ENCODE measurements around the gene NRG3. TPM values are rescaled to one million over a fixed set of nuclear protein-coding genes. Genes with fewer than 3 reads are reported as not detected.

Gene NRG3
- total and polyA plus RNA-seq, 2 of the 4 experiments (the other 2 are of a cell fraction), result not detected

- Histone ChIP-seq H4K5ac (ENCODE audit: low read depth, low read length) (no peak overlapping the region), H3K9ac (ENCODE audit: low read depth, low read length) (no peak overlapping the region), H4K8ac (ENCODE audit: low read depth in 2 of 2, low read length in 2 of 2) (no peak overlapping the region), H3K4ac (ENCODE audit: low read depth, low read length) (no peak overlapping the region), H3K36me3 (ENCODE audit: control insufficient read depth, insufficient read depth, low read length) (no peaks in the 10 kb centered on the region), H2BK120ac (ENCODE audit: low read depth, low read length) (no peak overlapping the region), H2BK5ac (ENCODE audit: low read depth, low read length, poor library complexity, severe bottlenecking) (no peak overlapping the region), H2BK20ac (ENCODE audit: low read depth, low read length) (no peak overlapping the region), H3K9me3 (ENCODE audit: control insufficient read depth, insufficient read depth, low read length) (no peaks in the 10 kb centered on the region), H4K20me1 (ENCODE audit: insufficient read depth, low read length) (no peaks in the 10 kb centered on the region), H3K4me3 (ENCODE audit: insufficient read depth, low read depth, low read length) (no peak overlapping the region), H2AK9ac (replicated peaks; ENCODE audit: low read depth, low read length, poor library complexity) (no peak overlapping the region), H2BK15ac (ENCODE audit: low read depth, low read length) (no peak overlapping the region), H3K27ac (ENCODE audit: insufficient read depth, low read length) (no peak overlapping the region), H3K14ac (replicated peaks; ENCODE audit: low read depth, low read length) (no peak overlapping the region), H3K79me1 (ENCODE audit: low read depth in 1 of 2, low read length in 2 of 2) (no peaks in the 10 kb centered on the region), H3K4me1 (ENCODE audit: control insufficient read depth, insufficient read depth, low read length) (no peaks in the 10 kb centered on the region), H2AFZ (replicated peaks; ENCODE audit: low read length, poor library complexity) (no peak overlapping the region), H3K18ac (ENCODE audit: low read depth, low read length) (no peak overlapping the region), H3K27me3 (ENCODE audit: control insufficient read depth, insufficient read depth, low read length) (no peaks in the 10 kb centered on the region), H4K91ac (ENCODE audit: insufficient read depth, low read depth, low read length) (no peak overlapping the region), H2AK5ac (ENCODE audit: low read depth, low read length) (no peak overlapping the region), H3K23ac (ENCODE audit: low read depth, low read length) (no peak overlapping the region), H3K4me2 (ENCODE audit: low read depth, low read length) (no peak overlapping the region), H3K9me1 (ENCODE audit: insufficient read depth, low read length) (no peaks in the 10 kb centered on the region), H3K56ac (ENCODE audit: extremely low read depth, insufficient read depth, low read length) (no peak overlapping the region)
- POLR2A ChIA-PET (ENCODE audit: unreplicated experiment), result no interaction called here
- ATAC-seq (ENCODE audit: low read depth) (no peak), DNase-seq (no peak)
- dilution Hi-C loops (cut with HindIII; ENCODE audit: low sequenced_read_pairs, unreplicated experiment), result no loop called here
- CTCF ChIA-PET, result no interaction called here
- in situ Hi-C loops (cut with MboI; ENCODE audit: low sequenced_read_pairs), result no loop called here
- no TSS peak for BruUV-seq (replicated peaks)
- WGBS, 2 experiments (ENCODE audit: extremely low coverage in 2 of 2, insufficient read length in 1 of 2), result no CpG with 5 or more reads among the region's 5 CpGs
- TF ChIP-seq FOS (IDR thresholded peaks at IDR 0.05; ENCODE audit: low read depth, low read length) (no peak), RAD21 (IDR thresholded peaks at IDR 0.05; ENCODE audit: low read length) (no peak), RCOR1 (IDR thresholded peaks at IDR 0.05; ENCODE audit: insufficient replicate concordance, low read length) (no peak), BHLHE40 (IDR thresholded peaks at IDR 0.05; ENCODE audit: low read depth, low read length) (no peak), SMC3 (IDR thresholded peaks at IDR 0.05; ENCODE audit: low read depth, low read length) (no peak), CEBPB (IDR thresholded peaks at IDR 0.05; ENCODE audit: low read depth, low read length) (no peak), MXI1 (IDR thresholded peaks at IDR 0.05; ENCODE audit: borderline replicate concordance, low read depth, low read length) (no peak), USF2 (IDR thresholded peaks at IDR 0.05; ENCODE audit: low read depth, low read length) (no peak), NFE2L2 (IDR thresholded peaks at IDR 0.05; ENCODE audit: low read depth, low read length) (no peak), RFX5 (IDR thresholded peaks at IDR 0.05; ENCODE audit: low read depth, low read length) (no peak), MAFK (IDR thresholded peaks at IDR 0.05; ENCODE audit: low read depth, low read length) (no peak), MAZ (IDR thresholded peaks at IDR 0.05; ENCODE audit: borderline replicate concordance, low read depth, low read length) (no peak), CHD1 (IDR thresholded peaks at IDR 0.05; ENCODE audit: low read depth, low read length) (no peak), POLR2A (IDR thresholded peaks at IDR 0.05; ENCODE audit: low read depth, low read length) (no peak), CTCF (conservative IDR thresholded peaks at IDR 0.05; ENCODE audit: low read depth, low read length) (no peak), ELK1 (IDR thresholded peaks at IDR 0.05; ENCODE audit: borderline replicate concordance, low read depth, low read length) (no peak)
- intact Hi-C loops (cut with micrococcal nuclease), result no loop called here
Observed at GRCh38 chr10:82953331-82953730, 1078.3 kb downstream of the NRG3 start.

Data from IMR-90 (cell line).